ENCODE measurements around the gene CTXN1. TPM values are rescaled to one million over a fixed set of nuclear protein-coding genes. Genes with fewer than 3 reads are reported as not detected.
"Not testable (repeated sequence)": the region's sequence is repeated elsewhere in the genome, so short reads cannot be mapped to it uniquely, and the experiment has no call there.

CTXN1 gene
- total RNA-seq, 2 experiments from 2014 or later, result not detected

DNA sequence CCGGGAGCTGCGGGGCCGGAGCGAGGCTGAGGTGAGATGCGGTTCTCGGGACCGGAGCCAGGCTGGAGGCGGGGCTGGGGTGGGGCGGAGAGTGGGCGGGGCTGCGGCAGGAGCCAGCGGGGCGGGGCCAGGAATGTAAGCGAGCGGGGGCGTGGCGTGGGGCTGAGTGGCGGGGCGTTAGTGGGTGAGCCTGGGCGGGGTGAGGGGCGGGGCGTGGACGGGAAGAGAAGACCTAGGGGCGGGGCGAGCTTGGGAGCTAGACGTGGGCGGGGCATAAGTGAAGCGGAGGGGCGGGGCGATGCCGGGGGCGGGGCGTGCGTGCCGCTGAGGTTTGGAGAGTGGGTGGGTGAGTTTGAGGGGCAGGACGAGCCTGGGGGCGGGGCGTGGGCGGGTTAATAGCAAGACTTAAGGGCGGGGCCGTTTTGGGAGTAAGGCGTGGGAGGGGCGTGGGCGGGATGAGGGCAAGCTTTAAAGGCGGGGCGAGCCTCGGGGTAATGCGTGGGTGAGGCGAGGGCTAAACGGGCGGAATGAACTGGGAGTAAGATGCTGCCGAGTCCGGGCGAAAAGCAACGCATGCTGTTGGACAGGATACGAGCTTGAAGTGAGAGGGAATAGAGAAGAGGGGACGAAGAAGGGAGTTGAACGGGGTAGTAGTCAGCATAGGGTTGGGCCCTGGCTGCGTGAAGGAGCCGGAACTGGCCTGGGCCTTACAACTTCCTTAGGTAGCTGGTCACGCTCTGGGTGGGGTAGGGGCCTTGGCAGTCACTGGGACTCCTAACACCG is 5.2 kb downstream of the CTXN1 start:
- POLR2A ChIA-PET, result interaction anchor here (1.0 to 1.4 kb wide), 2 partner anchors 9 to 23 kb away, joined by 3 read pairs; partner anchors contain the start of gene TIMM44
- CTCF ChIA-PET, result interaction anchor here (1.1 to 3.3 kb wide), 8 partner anchors 9 to 240 kb away, joined by 3 to 19 read pairs (median 9); partner anchors contain the start of genes MAP2K7, TIMM44 and TRAPPC5

DNA sequence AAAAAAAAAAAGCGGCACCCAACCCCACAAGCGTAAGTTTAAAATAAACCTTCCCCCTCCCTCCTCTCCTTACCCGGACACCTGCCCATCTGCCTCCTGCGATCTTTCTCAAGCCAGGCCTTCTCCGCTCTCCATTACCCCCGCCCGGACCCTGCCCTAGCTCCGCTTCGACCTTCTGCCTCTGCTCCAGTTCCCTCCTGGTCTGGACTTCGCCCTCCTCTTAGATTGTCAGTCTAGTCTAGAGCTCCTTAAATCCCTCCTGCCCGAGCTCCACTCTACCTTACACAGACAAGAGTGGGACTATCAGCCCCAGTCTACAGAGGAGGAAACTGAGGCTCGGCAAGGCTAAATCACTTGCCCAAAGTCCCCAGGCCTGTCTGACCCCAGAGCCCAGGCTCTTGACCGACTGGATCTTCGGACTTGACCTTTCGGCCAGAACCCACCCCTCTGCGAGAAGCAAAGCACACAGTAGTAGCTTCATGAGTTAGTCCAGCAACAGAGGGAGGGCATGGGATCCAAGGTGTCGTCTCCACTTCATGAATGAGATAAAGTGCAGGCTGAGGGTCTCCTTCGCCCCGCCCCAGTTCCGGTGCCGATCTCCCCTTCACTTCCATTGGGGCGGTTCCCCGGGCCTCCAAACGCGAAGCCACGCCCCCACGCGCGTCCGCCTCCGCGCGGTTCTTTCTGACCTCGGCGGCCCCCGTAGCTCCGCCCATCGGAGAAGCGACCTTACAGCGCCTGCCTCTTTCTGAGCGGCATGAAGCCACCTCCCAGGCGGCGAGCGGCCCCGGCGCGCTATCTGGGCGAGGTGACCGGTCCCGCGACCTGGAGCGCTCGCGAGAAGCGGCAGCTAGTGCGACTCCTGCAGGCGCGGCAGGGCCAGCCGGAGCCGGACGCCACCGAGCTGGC is 6.1 kb downstream of the CTXN1 start, which contains the start of gene SNAPC2:
SNAPC2 (plus strand) TSS at position 729 of the 909 bp plus-strand sequence; CDS start at position 758, 29 bp downstream.
- peak within 1 kb of the TSS; percentile 94 for H3K27ac Mint-ChIP-seq
- DNase-seq, result peak; percentile 97
- POLR2A ChIA-PET, result interaction anchor here (1.0 to 1.4 kb wide), 2 partner anchors 9 to 24 kb away, joined by 3 read pairs; partner anchors contain the start of gene TIMM44
- H3K27me3 Mint-ChIP-seq, result peaks cover 35% of the 10 kb centered on the region
- no peaks in the 10 kb centered on the region for H3K9me3 Mint-ChIP-seq
- H3K4me1 Mint-ChIP-seq, result peaks cover 38% of the 10 kb centered on the region
- peaks cover 8% of the 10 kb centered on the region for H3K36me3 Mint-ChIP-seq (ENCODE audit: low read depth)
- H3K4me3 Mint-ChIP-seq, result peak within 1 kb of the TSS; percentile 87
- CTCF ChIA-PET, result interaction anchor here (1.1 to 3.3 kb wide), 8 partner anchors 9 to 239 kb away, joined by 3 to 19 read pairs (median 9); partner anchors contain the start of genes MAP2K7, TIMM44 and TRAPPC5

More for the DNA sequence above, 5.2 kb downstream of the CTXN1 start:
- Mint-ChIP-seq H3K27me3 (peaks cover 27% of the 10 kb centered on the region), H3K9me3 (no peaks in the 10 kb centered on the region), H3K4me1 (peaks cover 37% of the 10 kb centered on the region), H3K27ac (peak overlapping the region; percentile 94), H3K36me3 (ENCODE audit: low read depth) (peaks cover 8% of the 10 kb centered on the region), H3K4me3 (peak overlapping the region; percentile 87)
- DNase-seq, result peak; percentile 99

DNA sequence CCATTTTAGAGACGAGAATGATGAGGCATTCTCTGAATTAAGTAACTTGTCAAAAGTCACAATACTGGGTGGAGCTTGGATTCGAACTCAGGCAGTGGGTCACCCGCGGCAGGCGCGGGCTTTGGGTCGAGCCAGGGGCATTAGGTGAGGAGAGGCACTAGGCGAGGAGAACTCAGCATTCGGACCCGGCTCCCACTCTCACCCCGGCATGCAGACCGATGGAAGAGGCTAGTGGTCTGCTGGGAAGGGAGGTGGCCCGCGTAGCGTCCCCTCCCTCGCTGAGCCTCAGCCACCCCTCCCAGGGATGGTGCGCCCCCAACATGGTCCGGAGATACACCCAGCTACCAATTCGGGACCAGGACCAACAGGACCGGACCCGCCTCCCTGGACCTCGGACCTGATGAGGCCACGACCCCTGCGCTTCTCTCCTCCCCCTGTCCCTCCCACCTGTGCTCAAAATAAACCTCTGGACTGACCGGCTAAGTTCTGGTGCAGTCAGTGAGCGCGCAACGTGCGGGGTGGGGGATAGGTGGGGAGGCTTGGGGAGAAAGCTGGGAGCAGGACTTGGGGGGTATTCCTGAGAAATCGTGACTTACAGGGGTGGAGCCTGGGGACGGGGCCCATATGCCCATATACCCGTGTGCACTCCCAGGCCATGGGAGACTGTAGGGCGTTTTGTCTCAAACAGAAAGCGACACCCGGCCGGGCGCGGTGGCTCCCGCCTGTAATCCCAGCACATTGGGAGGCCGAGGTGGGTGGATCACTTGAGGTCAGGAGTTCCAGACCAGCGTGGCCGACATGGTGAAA is 7.1 kb downstream of the CTXN1 start:
- Mint-ChIP-seq H3K4me3 (peak overlapping the region; percentile 19), H3K27me3 (peaks cover 37% of the 10 kb centered on the region), H3K27ac (no peak overlapping the region), H3K4me1 (peaks cover 36% of the 10 kb centered on the region), H3K36me3 (ENCODE audit: low read depth) (peaks cover 8% of the 10 kb centered on the region), H3K9me3 (no peaks in the 10 kb centered on the region)
- no peak for DNase-seq
- ChIA-PET CTCF (interaction anchor here (0.6 to 3.3 kb wide), 11 partner anchors 9 to 662 kb away, joined by 3 to 19 read pairs (median 10); partner anchors contain the start of genes LRRC8E, MAP2K7, TIMM44 and TRAPPC5), POLR2A (no interaction called here)

DNA sequence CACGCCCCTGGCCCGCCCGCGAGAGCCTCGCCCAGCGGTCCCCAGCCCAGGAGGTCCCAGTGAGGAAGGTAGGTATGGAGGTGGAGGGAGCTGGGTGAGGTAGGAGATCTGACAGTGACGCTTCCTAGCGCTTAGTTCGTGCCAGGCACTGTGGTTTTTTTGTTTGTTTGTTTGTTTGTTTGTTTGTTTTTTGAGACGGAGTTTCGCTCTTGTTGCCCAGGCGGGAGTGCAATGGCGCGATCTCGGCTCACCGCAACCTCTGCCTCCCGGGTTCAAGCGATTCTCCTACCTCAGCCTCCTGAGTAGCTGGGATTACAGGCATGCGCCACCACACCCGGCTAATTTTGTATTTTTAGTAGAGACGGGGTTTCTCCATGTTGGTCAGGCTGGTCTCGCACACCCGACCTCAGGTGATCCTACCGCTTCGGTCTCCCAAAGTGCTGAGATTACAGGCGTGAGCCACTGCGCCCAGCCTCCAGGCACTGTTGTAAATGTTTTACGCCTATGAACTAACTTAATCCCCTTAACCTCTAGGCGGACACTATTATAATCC is 7.8 kb downstream of the CTXN1 start:
- Mint-ChIP-seq H3K4me3 (peak overlapping the region; percentile 44), H3K4me1 (peaks cover 36% of the 10 kb centered on the region), H3K27me3 (peaks cover 37% of the 10 kb centered on the region)
- H3K27ac Mint-ChIP-seq; DNase-seq; POLR2A ChIA-PET; H3K36me3 Mint-ChIP-seq (ENCODE audit: low read depth); H3K9me3 Mint-ChIP-seq: not testable (repeated sequence)
- CTCF ChIA-PET, result interaction anchor here (0.6 to 3.3 kb wide), 14 partner anchors 10 to 663 kb away, joined by 3 to 12 read pairs (median 4); partner anchors contain the start of genes LRRC8E, MAP2K7, TIMM44 and TRAPPC5

DNA sequence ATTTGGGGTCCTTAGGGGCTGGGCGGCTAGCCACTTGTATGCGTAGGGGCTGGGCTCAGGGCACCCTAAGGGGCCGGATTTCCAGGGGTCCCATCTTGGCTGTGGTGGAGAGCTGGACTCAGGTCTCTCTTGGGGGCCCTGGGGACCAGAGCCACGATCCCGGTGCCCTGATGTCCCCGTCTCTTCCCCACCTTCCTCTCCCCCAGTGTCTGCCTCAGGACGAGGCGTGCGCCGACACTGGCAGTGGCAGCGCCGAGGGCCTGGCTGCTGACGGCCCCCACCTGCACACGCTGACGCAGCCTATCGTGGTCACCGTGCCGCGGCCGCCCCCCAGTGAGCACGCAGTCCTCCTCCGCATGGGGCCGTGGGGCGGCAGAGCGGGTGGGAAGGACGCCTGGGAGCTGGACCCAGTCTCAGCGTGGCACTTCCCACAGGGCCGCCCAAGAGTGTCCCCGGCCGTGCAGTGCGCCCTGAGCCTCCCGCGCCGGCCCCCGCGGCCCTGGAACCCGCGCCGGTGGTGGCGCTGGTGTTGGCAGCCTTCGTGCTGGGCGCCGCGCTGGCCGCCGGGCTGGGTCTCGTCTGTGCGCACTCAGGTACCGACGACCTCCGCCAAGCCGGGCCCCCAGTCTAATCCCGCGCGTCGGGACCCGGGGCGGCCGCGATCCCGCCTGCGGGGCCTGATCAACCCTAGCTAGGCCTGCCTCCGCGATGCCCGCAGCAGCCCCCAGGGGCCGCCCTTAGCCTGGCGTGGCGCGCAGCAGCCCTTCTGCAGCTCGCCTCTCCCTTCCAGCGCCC is 8.5 kb downstream of the CTXN1 start:
- peaks cover 36% of the 10 kb centered on the region for H3K4me1 Mint-ChIP-seq
- H3K4me3 Mint-ChIP-seq, result peak overlapping the region; percentile 63
- ChIA-PET CTCF (interaction anchor here (0.6 to 3.3 kb wide), 15 partner anchors 9 to 1945 kb away, joined by 3 to 12 read pairs (median 4); partner anchors contain the start of genes LRRC8E, MAP2K7, TIMM44 and TRAPPC5), POLR2A (no interaction called here)
- H3K27me3 Mint-ChIP-seq, result peaks cover 37% of the 10 kb centered on the region
- H3K27ac Mint-ChIP-seq, result no peak overlapping the region
- peaks cover 8% of the 10 kb centered on the region for H3K36me3 Mint-ChIP-seq (ENCODE audit: low read depth)
- peak; percentile 51 for DNase-seq
- no peaks in the 10 kb centered on the region for H3K9me3 Mint-ChIP-seq

DNA sequence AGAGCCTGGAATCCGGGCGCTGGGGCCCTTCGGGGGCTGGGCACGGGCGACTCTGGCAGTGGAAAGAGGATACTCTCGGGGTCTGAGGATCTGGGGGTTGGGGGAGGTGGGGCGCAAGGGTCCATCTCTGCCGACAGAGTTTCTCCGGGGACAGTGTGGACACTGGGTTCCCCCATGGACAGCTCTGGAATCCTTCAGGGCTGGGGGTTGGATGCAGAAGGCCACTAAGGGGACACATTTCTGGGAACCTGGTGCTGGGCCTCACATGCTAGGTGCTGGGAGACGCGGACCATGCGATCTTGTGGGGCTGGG is 9.0 kb downstream of the CTXN1 start:
- Mint-ChIP-seq H3K36me3 (ENCODE audit: low read depth) (peaks cover 6% of the 10 kb centered on the region), H3K4me1 (peaks cover 33% of the 10 kb centered on the region), H3K27ac (no peak overlapping the region), H3K27me3 (peaks cover 37% of the 10 kb centered on the region), H3K4me3 (peak overlapping the region; percentile 63), H3K9me3 (no peaks in the 10 kb centered on the region)
- CTCF ChIA-PET, result interaction anchor here (0.6 to 2.2 kb wide), 6 partner anchors 9 to 1946 kb away, joined by 3 to 10 read pairs (median 5); partner anchors contain the start of genes LRRC8E and MAP2K7
- DNase-seq, result no peak
- POLR2A ChIA-PET, result no interaction called here

DNA sequence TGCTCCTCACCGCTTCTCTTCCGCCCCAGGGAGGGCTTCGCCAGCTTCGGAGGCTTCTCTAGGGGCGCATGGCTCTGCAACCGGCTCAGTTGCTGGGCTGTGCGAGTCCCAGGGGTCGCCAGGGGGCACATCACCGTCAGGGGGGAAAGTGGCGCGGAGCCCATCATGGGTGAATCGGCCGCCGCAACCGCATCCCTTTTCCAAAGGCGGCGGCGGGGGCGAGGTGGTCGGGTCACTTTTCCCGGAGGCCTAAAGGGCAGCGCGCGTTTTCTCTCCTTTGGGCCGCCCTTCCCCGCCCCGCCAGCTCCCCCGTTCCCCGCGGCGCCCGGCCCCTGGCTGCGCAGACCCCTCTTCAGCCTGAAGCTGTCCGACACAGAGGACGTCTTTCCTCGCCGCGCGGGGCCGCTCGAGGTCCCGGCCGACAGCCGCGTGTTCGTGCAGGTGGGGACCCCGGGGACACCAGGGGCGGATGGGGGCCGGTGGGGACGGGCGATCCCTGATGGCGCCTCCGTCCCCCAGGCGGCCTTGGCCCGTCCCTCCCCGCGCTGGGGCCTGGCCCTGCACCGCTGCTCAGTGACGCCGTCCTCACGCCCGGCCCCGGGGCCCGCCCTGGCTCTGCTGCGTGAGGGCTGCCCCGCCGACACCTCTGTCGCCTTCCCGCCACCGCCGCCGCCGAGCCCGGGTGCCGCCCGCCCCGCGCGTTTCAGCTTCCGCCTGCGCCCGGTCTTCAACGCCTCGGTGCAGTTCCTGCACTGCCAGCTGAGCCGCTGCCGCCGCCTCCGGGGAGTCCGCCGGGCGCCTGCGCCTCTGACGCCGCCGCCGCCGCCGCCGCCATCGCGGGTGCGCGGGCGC is 9.6 kb downstream of the CTXN1 start:
- peak; percentile 66 for DNase-seq
- Mint-ChIP-seq H3K36me3 (ENCODE audit: low read depth) (peaks cover 7% of the 10 kb centered on the region), H3K4me1 (peaks cover 27% of the 10 kb centered on the region), H3K9me3 (no peaks in the 10 kb centered on the region), H3K27me3 (peaks cover 37% of the 10 kb centered on the region), H3K4me3 (peak overlapping the region; percentile 63), H3K27ac (no peak overlapping the region)
- ChIA-PET CTCF (interaction anchor here (0.6 to 2.2 kb wide), 5 partner anchors 13 to 1946 kb away, joined by 3 to 5 read pairs (median 4); partner anchors contain the start of gene MAP2K7), POLR2A (interaction anchor here (0.6 kb wide), 1 partner anchor 1333 kb away, joined by 4 read pairs; no protein-coding TSS in a partner anchor)

DNA sequence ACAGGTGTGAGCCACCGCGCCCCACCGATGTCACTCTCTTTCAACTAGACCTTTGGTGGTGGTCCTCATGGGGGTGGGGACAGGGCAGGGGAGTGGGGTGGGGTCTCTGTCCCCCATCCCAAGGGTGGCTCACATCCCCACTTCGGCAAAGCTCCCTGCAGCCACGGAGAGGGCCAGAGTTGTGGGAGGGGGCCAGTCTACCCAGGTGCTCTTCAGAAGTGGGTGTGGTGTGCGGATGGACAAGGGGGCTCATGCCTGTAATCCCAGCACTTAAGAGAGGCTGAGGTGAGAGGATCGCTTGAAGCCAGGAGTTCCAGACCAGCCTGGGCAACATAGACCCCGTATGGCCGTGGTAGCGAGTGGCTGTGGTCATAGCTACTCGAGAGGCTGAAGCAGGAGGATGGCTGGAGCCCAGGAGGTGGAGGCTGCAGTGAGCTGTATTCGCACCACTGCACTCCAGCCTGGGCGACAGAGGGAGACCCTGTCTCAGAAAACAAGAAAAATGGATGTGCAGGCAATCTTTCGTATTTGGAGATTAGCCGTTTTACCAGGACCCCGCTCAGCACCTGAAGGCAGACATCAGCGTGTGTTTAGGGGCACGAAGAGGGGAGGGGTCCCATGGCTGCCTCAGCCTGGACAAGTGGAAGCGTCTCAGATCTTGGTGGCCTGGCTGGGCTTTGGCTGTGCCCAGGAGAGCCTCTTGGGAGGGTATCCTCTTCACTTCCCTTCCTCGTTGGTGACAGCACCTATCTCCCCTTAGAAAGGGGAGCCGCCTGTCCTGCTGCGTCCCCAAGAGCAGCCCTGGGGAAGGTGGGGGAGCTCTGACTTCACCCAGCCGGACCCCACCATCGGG is 10.5 kb downstream of the CTXN1 start:
- Mint-ChIP-seq H3K27ac (no peak overlapping the region), H3K4me3 (peak overlapping the region; percentile 53), H3K4me1 (peaks cover 21% of the 10 kb centered on the region), H3K36me3 (ENCODE audit: low read depth) (peaks cover 10% of the 10 kb centered on the region), H3K27me3 (peaks cover 37% of the 10 kb centered on the region), H3K9me3 (no peaks in the 10 kb centered on the region)
- ChIA-PET POLR2A (interaction anchor here (0.6 kb wide), 1 partner anchor 1332 kb away, joined by 4 read pairs; no protein-coding TSS in a partner anchor), CTCF (interaction anchor here (0.6 to 1.5 kb wide), 3 partner anchors 12 to 1630 kb away, joined by 3 to 4 read pairs (median 4); partner anchors contain the start of gene MAP2K7)
- DNase-seq, result no peak

DNA sequence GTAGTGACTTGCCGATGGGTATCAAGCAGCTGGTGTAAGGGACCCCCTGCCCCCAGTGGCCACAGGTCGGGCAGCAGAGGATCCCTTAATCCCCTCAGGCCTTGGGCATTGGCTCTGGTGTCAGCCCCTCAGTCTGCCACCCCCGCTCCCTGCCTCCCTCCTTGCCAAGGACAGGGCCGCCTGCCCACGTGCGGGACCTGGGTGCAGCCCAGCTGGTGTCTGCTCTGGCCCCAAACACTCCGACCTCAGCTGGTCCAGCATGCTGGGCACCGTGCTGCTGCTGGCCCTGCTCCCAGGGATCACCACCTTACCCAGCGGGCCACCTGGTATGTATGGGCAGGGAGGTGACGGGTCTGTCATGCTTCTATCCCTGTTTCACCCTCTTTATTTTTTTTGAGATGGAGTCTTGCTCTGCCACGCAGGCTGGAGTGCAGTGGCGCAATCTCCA is 11.3 kb downstream of the CTXN1 start, which contains the start of gene TGFBR3L:
TGFBR3L (plus strand) TSS at position 233 of the 448 bp plus-strand sequence.
- Mint-ChIP-seq H3K27me3 (peaks cover 32% of the 10 kb centered on the region), H3K9me3 (no peaks in the 10 kb centered on the region), H3K4me1 (peaks cover 16% of the 10 kb centered on the region), H3K27ac (no peak within 1 kb of the TSS), H3K36me3 (ENCODE audit: low read depth) (peaks cover 10% of the 10 kb centered on the region), H3K4me3 (peak within 1 kb of the TSS; percentile 53)
- no peak for DNase-seq
- CTCF ChIA-PET, result no interaction called here
- POLR2A ChIA-PET, result no interaction called here

Measured in activated CD4-positive, alpha-beta T cell treated with anti-CD3 and anti-CD28 coated beads, Interleukin-2, amount 10 ng/mL, durations not matched to agents 7 days and 5 days (primary cell).